ENCODE data around the gene RTP5. TPM values are rescaled to one million over a fixed set of nuclear protein-coding genes. Genes with fewer than 3 reads are reported as not detected.

Gene RTP5
- total RNA-seq, 2 experiments from 2014 or later, result not detected

DNA sequence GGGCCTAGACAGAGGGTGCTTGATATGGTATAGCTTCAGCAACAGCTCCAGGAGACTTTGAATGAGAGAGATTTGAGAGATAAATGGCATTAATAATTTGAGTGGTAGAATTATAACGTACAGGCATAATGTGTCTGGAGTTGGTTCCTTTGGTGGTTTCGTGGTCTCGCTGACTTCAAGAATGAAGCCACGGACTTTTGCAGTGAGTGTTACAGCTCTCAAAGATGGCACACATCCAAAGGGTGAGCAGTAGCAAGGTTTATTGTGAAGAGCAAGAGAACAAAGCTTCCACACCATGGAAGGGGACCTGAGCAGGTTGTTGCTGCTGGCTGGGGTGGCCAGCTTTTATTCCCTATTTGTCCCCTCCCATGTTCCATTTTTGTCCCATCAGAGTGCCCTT, 33.9 kb upstream of the RTP5 start:
- CTCF ChIA-PET, result interaction anchor here (1.3 to 1.8 kb wide), 2 partner anchors 31 to 43 kb away, joined by 3 to 7 read pairs; no protein-coding TSS in a partner anchor
- Mint-ChIP-seq H3K4me1 (ENCODE audit: low read depth) (peaks cover 11% of the 10 kb centered on the region), H3K27ac (no peak overlapping the region), H3K27me3 (ENCODE audit: low read depth) (peaks cover 19% of the 10 kb centered on the region), H3K36me3 (ENCODE audit: low read depth) (no peaks in the 10 kb centered on the region), H3K9me3 (no peaks in the 10 kb centered on the region), H3K4me3 (no peak overlapping the region)
- intact Hi-C loops (cut with micrococcal nuclease), result no loop called here
- DNase-seq, result no peak

DNA sequence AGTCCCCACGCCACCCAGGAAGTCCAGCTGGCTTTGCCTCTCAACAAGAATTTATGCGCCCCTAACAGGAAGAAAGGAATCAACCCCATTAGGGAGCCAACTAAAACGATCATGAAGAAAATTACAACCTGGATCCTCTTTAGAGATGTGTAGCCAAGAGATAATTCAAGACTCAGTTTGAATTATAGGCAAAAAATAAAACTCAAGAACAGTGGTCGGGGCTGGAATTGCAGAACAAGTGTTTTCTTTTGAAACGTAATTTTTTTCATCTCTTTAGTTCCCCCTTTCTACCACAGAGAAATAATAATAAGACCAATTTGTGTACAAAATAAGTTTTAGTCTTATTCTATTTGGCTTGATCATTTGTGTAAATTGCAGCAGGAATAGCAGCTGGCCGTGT, 33.2 kb upstream of the RTP5 start:
- Mint-ChIP-seq H3K4me3 (no peak overlapping the region), H3K36me3 (ENCODE audit: low read depth) (no peaks in the 10 kb centered on the region), H3K27me3 (ENCODE audit: low read depth) (peaks cover 17% of the 10 kb centered on the region), H3K4me1 (ENCODE audit: low read depth) (peaks cover 11% of the 10 kb centered on the region), H3K27ac (no peak overlapping the region), H3K9me3 (no peaks in the 10 kb centered on the region)
- DNase-seq, result no peak
- intact Hi-C loops (cut with micrococcal nuclease), result no loop called here
- CTCF ChIA-PET, result interaction anchor here (0.9 to 1.8 kb wide), 2 partner anchors 17 to 42 kb away, joined by 3 to 7 read pairs; no protein-coding TSS in a partner anchor

DNA sequence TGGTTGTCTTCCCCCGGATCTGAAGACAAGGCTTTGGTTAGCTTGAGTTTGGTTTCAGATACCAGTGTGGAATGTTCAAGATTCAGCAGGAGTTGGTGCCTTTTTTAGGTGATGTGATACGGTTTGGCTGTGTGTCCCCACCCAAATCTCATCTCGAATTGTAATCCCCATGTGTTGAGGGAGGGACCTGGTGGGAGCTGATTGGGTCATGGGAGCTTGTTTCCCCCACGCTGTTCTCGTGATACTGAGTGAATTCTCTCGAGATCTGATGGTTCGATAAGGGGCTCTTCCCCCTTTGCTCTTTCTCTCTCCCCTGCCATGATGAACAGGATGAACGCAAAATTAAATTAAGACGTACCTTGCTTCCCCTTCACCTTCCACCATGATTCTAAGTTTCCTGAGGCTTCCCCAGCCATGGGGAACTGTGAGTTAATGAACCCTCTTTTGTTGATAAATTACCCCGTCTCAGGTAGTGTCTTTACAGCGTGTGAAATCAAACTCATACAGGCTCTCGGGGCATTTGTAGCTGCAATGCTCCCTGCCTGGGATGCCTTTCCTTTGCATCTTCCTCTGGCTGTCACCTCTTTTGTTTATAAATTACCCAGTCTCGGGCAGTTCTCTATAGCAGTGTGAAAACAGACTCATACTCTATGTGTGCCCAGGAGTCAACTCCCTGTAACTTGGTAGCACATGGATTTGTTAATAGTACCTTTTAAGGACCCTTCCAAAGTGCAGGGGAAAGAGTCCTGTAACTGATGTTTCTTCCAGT, 32.1 kb upstream of the RTP5 start:
- Mint-ChIP-seq H3K27ac (no peak overlapping the region), H3K4me1 (ENCODE audit: low read depth) (peaks cover 12% of the 10 kb centered on the region), H3K4me3 (no peak overlapping the region), H3K9me3 (no peaks in the 10 kb centered on the region), H3K27me3 (ENCODE audit: low read depth) (peaks cover 13% of the 10 kb centered on the region), H3K36me3 (ENCODE audit: low read depth) (no peaks in the 10 kb centered on the region)
- CTCF ChIA-PET, result interaction anchor here (0.6 to 1.1 kb wide), 3 partner anchors 16 to 222 kb away, joined by 3 to 4 read pairs (median 3); no protein-coding TSS in a partner anchor
- intact Hi-C loops (cut with micrococcal nuclease), result no loop called here
- DNase-seq, result no peak

DNA sequence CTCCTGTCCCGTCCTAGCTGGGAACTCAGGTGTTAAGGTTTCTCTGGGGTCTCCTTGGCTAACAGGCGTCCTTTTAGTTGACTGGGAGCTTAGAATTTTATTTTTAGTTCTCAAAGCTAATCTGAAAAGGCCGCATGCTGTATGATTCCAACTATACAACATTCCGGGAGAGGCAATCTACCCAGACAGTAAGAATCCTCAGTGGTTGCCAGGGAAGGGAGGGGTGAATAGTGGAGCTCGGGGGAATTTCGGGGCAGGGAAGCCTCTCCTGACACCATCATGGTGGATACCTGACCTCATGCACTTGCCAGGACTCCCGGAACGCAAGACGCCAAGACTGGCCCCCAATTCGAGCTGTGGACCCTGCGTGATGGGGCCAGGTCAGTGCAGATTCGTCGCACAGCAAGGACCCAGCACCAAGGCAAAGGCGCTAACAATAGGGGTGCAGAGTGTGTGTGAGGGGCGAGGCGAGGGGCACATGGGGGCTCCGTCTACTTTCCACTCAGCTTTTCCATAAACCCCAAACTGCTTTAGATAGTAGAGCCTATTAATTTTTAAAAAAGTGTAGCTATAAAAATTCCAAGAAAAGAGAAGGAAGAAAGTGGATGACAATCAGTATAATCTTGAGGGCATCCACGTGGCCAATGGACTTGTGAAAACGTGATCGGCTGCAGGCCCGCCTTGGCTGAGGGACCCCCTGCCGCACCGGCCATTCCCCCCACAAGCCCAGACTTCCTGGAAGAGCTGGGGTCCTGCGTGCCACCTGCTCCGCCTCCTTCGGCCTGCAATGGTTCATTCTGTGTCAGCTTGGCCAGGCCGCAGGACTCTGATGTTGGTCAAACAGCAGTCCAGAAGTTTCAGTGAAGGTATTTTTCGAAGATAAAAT, 28.1 kb upstream of the RTP5 start:
- intact Hi-C loops (cut with micrococcal nuclease), result loop anchor here (5.0 kb wide), 4 partner anchors 36 to 739 kb away; partner anchors contain the start of gene MTERF4
- no peak overlapping the region for H3K27ac Mint-ChIP-seq
- H3K4me1 Mint-ChIP-seq (ENCODE audit: low read depth), result peaks cover 45% of the 10 kb centered on the region
- DNase-seq, result no peak
- peaks cover 10% of the 10 kb centered on the region for H3K27me3 Mint-ChIP-seq (ENCODE audit: low read depth)
- CTCF ChIA-PET, result interaction anchor here (0.6 to 1.3 kb wide), 3 partner anchors 27 to 38 kb away, joined by 3 to 7 read pairs (median 3); no protein-coding TSS in a partner anchor
- peaks cover 5% of the 10 kb centered on the region for H3K9me3 Mint-ChIP-seq
- H3K36me3 Mint-ChIP-seq (ENCODE audit: low read depth), result no peaks in the 10 kb centered on the region
- H3K4me3 Mint-ChIP-seq, result no peak overlapping the region

DNA sequence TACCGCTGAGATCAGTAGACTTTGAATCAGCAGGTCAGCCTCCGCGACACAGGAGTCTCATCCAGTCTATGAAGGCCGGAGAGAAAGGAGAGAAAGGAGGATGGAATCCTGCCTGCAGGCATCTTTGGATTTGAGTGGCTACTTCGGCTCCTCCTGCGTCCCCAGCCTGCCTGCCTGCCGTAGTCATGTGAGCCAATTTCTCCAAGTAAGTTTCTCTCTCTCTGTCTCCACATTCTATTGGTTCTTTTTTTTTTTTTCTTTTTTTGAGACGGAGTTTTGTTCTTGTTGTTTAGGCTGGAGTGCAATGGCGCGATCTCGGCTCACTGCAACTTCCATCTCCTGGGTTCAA, 27.5 kb upstream of the RTP5 start:
- no peak for DNase-seq
- H3K27me3 Mint-ChIP-seq (ENCODE audit: low read depth), result peaks cover 8% of the 10 kb centered on the region
- intact Hi-C loops (cut with micrococcal nuclease), result loop anchor here (5.0 kb wide), 4 partner anchors 35 to 740 kb away; partner anchors contain the start of gene MTERF4
- H3K9me3 Mint-ChIP-seq, result peaks cover 5% of the 10 kb centered on the region
- H3K4me3 Mint-ChIP-seq, result no peak overlapping the region
- no peaks in the 10 kb centered on the region for H3K36me3 Mint-ChIP-seq (ENCODE audit: low read depth)
- H3K4me1 Mint-ChIP-seq (ENCODE audit: low read depth), result peaks cover 48% of the 10 kb centered on the region
- CTCF ChIA-PET, result no interaction called here
- H3K27ac Mint-ChIP-seq, result no peak overlapping the region

DNA sequence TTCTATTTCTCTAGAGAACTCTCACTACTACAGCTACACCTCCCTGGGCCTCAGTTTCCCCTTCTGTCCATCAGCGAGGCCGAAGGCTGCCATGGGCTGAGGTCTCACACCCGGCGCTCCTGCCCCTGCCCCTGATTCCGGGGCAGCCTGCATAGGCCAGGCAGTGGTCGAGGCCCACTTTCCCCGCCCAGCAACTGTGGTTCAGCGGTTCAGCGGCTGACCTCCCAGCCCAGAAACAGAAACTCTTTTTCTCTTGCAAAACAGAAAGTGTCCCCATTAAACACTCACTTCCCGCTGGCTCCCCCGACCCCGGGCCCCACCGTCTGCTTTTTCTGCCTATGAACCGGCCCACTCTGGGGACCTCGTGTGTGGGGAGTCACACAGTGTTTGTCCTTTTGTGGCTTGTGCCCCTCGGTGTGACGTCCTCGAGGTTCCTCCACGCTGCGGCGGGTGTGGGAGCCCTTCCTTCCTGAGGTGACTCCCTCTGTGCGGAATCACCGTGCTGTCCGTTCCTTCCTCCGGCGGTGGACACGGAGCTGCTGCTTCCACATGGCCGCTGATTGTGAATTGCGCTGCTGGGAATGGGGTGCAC, 26.8 kb upstream of the RTP5 start:
- Mint-ChIP-seq H3K27ac (no peak overlapping the region), H3K9me3 (peaks cover 5% of the 10 kb centered on the region), H3K27me3 (ENCODE audit: low read depth) (peaks cover 7% of the 10 kb centered on the region), H3K4me1 (ENCODE audit: low read depth) (peaks cover 42% of the 10 kb centered on the region), H3K36me3 (ENCODE audit: low read depth) (no peaks in the 10 kb centered on the region), H3K4me3 (peak overlapping the region; percentile 27)
- peak; percentile 44 for DNase-seq
- CTCF ChIA-PET, result no interaction called here
- intact Hi-C loops (cut with micrococcal nuclease), result loop anchor here (5.0 kb wide), 4 partner anchors 35 to 740 kb away; partner anchors contain the start of gene MTERF4

DNA sequence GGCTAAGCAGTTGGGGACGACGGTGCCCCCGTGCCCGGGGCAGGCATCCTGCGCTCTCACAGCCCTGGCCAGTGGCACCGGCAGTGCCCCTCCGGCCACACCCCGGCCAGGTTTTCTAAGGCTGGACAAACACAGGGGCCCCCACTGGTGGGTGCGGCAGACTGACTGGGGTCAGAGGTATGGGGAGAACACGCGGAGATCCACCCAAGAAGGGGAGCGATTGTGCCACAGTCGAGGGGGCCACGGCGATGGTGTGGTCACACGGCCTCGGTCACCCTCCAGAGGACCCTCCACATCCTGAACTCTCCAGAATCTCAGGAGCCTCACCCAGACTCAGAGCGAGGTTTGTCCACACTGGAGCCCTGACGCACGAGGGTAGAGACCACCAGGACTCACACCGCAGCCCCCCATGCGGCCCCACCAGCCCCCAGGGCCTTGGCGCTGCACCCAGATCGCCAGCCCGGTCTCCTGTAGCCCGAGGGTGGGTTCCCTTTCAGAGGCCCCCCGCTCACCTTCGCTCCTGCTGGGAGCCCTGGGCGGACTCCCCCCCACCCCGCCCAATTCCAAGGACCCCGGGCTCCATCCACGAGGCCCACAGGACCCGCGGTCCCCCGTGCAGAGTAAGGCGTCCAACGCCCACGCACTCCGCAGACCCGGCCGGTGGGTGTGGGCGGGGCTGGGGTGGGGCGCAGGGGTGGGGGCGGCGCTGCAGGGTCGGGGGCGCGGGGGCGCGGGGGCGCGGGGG, 26.0 kb upstream of the RTP5 start:
- Mint-ChIP-seq H3K4me3 (peak overlapping the region; percentile 27), H3K36me3 (ENCODE audit: low read depth) (no peaks in the 10 kb centered on the region), H3K27me3 (ENCODE audit: low read depth) (peaks cover 6% of the 10 kb centered on the region), H3K4me1 (ENCODE audit: low read depth) (peaks cover 40% of the 10 kb centered on the region), H3K27ac (no peak overlapping the region), H3K9me3 (peaks cover 5% of the 10 kb centered on the region)
- intact Hi-C loops (cut with micrococcal nuclease), result loop anchor here (1.0 to 5.0 kb wide), 6 partner anchors 16 to 741 kb away; partner anchors contain the start of gene MTERF4
- DNase-seq, result no peak
- CTCF ChIA-PET, result no interaction called here

DNA sequence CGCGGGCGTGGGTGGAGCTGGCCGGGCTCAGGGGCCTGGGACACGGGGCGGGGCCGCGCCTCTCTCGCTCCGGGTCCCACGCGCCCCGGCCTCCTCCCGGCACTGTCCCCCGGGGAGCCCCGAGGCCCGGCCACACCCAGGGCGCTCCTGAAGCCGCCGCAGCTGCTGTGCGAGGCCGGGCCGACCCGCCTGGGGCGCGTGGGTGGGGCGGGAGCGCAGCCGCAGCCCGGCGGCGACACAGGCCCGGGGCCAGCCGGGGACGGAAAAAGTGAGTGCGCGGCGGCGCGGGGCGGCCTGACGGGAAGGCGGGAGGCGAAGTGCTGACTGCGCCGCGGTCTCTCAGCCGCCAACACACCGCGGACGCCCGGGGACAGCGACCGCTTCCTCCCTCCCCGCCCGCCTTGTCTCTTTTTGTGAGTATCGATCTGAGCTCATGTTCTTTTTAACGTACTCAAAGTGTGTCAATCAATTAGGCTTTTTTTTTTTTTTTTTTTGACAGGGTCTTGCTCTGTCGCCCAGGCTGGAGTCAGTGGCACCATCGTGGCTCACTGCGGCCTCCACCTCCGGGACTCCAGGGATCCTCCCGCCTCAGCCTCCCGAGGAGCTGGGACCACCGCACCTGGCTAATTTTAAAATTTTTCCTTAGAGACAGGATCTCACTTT, 25.3 kb upstream of the RTP5 start:
- CTCF ChIA-PET, result interaction anchor here (0.9 kb wide), 1 partner anchor 15 kb away, joined by 4 read pairs; no protein-coding TSS in a partner anchor
- intact Hi-C loops (cut with micrococcal nuclease), result loop anchor here (1.0 to 5.0 kb wide), 6 partner anchors 15 to 742 kb away; partner anchors contain the start of gene MTERF4
- H3K4me3 Mint-ChIP-seq, result peak overlapping the region; percentile 56
- DNase-seq, result peak; percentile 90
- peaks cover 37% of the 10 kb centered on the region for H3K4me1 Mint-ChIP-seq (ENCODE audit: low read depth)
- H3K9me3 Mint-ChIP-seq, result peaks cover 5% of the 10 kb centered on the region
- peaks cover 6% of the 10 kb centered on the region for H3K27me3 Mint-ChIP-seq (ENCODE audit: low read depth)
- H3K27ac Mint-ChIP-seq, result peak overlapping the region; percentile 74
- H3K36me3 Mint-ChIP-seq (ENCODE audit: low read depth), result no peaks in the 10 kb centered on the region

DNA sequence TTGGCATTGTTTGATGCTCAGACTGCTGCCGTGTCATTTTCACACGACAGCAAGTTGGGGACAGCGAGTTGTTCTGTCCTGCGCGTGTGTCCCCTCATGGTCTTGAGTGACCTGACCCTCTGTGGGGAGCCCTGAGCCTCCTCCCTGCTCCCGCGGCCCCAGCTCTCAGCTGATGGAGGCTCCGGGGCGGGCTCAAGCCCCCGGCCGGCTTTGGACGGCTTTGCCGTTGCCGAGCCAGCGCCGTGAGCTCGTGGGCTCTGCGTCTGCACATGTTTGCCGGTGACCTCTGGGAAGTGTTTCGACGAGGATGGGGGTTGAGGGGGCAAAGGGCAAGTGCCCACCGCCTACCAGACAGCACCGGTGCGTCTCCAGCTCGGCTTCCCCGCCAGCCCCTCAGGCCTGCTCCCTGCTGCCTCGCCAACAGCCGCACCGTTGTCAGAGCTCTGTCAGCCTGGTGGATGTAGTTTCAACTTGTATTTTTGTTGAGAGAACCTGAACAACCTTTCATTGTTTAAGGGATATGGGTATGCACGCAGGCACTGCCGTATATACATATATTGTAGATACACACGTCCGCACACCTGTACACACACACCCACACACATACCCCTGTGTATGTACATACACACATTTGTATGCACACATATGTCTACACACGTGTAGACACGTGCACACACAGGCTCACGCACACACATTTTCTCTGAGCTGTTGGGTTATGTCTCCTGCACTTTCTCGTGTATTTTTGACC, 24.5 kb upstream of the RTP5 start:
- peaks cover 6% of the 10 kb centered on the region for H3K27me3 Mint-ChIP-seq (ENCODE audit: low read depth)
- peaks cover 37% of the 10 kb centered on the region for H3K4me1 Mint-ChIP-seq (ENCODE audit: low read depth)
- no peak for DNase-seq
- CTCF ChIA-PET, result interaction anchor here (0.9 to 2.2 kb wide), 2 partner anchors 15 to 34 kb away, joined by 4 to 10 read pairs; no protein-coding TSS in a partner anchor
- intact Hi-C loops (cut with micrococcal nuclease), result loop anchor here (1.0 to 5.0 kb wide), 6 partner anchors 14 to 743 kb away; partner anchors contain the start of gene MTERF4
- H3K36me3 Mint-ChIP-seq (ENCODE audit: low read depth), result no peaks in the 10 kb centered on the region
- peaks cover 5% of the 10 kb centered on the region for H3K9me3 Mint-ChIP-seq
- peak overlapping the region; percentile 74 for H3K27ac Mint-ChIP-seq
- peak overlapping the region; percentile 56 for H3K4me3 Mint-ChIP-seq

DNA sequence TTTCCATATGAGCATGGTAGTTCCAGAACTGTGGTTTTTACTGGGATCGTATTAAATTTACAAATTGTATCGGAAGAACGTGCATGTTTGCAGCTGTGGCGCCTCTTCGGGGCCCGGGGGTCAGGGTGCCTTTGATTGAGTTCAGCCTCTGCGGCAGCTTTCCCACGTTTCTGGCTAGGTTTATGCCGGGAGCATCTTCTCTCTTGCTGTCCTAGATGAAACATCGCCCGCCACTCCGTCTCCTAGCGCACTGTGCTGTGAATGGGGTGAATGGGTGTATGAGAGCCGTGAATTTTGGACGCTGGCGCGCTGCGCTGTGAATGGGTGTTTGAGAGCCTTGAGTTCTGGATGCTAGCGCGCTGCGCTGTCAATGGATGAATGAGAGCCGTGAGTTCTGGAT, 23.1 kb upstream of the RTP5 start:
- Mint-ChIP-seq H3K27me3 (ENCODE audit: low read depth) (peaks cover 6% of the 10 kb centered on the region), H3K9me3 (peaks cover 5% of the 10 kb centered on the region), H3K4me3 (peak overlapping the region; percentile 33), H3K36me3 (ENCODE audit: low read depth) (peaks cover 1% of the 10 kb centered on the region), H3K27ac (peak overlapping the region; percentile 44), H3K4me1 (ENCODE audit: low read depth) (peaks cover 37% of the 10 kb centered on the region)
- DNase-seq, result no peak
- intact Hi-C loops (cut with micrococcal nuclease), result no loop called here
- CTCF ChIA-PET, result interaction anchor here (2.2 kb wide), 1 partner anchor 33 kb away, joined by 10 read pairs; no protein-coding TSS in a partner anchor

Measured in activated naive CD4-positive, alpha-beta T cell treated with anti-CD3 and anti-CD28 coated beads for 36 hours (primary cell).